Peyer's patch (tissue), 4 donors: ENCODE data around the gene LRCH4.

Source experiments
- POLR2A ChIP-seq, 2 donors: fragments of 450-650 bp; IDR thresholded peaks; one replicate each; pipeline ENCODE4 v1.5.1; 2017; ENCODE audit warnings: antibody characterized with exemption in 2 of 2, mild to moderate bottlenecking in 2 of 2, moderate library complexity in 2 of 2
- TF ChIP-seq, protein P1 (sequence below), 6 experiments: fragments of 450-650 bp in 4 of 6; fragments of 200-600 bp in 2 of 6; sonication (generic) in 1 of 6; IDR thresholded peaks; one replicate each; pipeline ENCODE4 v1.5.1; 2017 to 2019; ENCODE audit warnings: antibody characterized with exemption in 6 of 6, mild to moderate bottlenecking in 3 of 6, moderate library complexity in 1 of 6

DNA sequence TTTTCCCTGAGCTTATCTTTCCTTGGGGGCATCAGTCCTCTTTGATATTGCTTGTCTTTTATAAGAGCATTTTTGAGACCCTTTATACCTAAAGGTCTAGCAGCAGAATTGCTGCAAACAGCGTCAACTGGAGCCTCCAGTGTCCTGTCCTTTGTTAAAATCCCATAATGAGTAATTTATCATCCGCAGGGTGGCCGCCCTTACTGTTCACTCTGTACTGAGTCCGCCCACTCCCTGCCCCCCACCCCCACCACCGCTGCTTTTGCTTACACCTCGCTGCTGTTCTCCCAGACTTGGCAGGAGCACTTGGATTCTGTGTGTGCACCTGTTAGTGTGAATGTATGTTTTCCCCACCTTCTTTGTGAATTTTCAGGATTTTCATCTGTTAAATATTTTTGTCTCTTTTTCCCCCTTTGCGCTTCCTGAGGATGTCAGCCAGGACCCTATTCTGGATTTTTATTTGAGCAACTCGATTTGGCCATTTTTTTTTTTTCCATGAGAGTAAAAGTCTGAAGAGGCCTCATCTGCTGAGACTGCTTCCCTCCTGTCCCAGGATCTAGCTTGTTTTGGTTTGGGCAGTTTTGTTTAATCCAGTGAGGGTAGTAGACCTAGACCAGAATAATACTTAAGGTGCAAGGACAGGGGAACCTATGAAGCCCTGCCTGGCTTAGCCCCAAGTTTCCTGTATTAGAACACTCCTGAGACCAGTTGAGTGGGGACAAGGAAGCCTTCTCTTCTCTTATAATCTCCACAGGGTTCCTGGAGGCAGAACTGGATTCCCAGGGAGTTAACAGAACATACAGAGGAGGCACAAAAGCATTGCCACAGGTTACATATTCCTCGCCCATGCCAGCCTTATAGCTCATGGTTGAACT lies 38.8 kb downstream of the LRCH4 start:
- TF ChIP-seq, protein P1, sequence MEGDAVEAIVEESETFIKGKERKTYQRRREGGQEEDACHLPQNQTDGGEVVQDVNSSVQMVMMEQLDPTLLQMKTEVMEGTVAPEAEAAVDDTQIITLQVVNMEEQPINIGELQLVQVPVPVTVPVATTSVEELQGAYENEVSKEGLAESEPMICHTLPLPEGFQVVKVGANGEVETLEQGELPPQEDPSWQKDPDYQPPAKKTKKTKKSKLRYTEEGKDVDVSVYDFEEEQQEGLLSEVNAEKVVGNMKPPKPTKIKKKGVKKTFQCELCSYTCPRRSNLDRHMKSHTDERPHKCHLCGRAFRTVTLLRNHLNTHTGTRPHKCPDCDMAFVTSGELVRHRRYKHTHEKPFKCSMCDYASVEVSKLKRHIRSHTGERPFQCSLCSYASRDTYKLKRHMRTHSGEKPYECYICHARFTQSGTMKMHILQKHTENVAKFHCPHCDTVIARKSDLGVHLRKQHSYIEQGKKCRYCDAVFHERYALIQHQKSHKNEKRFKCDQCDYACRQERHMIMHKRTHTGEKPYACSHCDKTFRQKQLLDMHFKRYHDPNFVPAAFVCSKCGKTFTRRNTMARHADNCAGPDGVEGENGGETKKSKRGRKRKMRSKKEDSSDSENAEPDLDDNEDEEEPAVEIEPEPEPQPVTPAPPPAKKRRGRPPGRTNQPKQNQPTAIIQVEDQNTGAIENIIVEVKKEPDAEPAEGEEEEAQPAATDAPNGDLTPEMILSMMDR (IDR thresholded peaks at IDR 0.05), result no peak
- no peak for TF ChIP-seq POLR2A (IDR thresholded peaks at IDR 0.05)
